ENCODE results near the gene NCKAP5. TPM values are rescaled to one million over a fixed set of nuclear protein-coding genes. Genes with fewer than 3 reads are reported as not detected.

Gene NCKAP5
- total RNA-seq, 1 experiment from 2014 or later: 3.2 TPM

- H3K9me3 ChIP-seq (ENCODE audit: low read length): no peaks in the 10 kb centered on the region
- CTCF ChIA-PET: no interaction called here
- H3K79me2 ChIP-seq (ENCODE audit: low read length): no peaks in the 10 kb centered on the region
- no peaks in the 10 kb centered on the region for H3K27me3 ChIP-seq (ENCODE audit: low read length)
- POLR2A ChIA-PET (ENCODE audit: unreplicated experiment): no interaction called here
- no peak overlapping the region for H2AFZ ChIP-seq (ENCODE audit: low read length)
- H4K20me1 ChIP-seq (ENCODE audit: low read length): no peaks in the 10 kb centered on the region
- peaks cover 11% of the 10 kb centered on the region; the same call in 1 of the 2 replicates for H3K4me1 ChIP-seq (ENCODE audit: insufficient read depth, low read length)
- BruUV-seq (replicated peaks): no TSS peak
- TF ChIP-seq CTCF (conservative IDR thresholded peaks at IDR 0.05; ENCODE audit: low read depth, low read length): no peak
- no peak overlapping the region for H3K4me3 ChIP-seq (ENCODE audit: low read length)
- H3K9me2 ChIP-seq (replicated peaks; ENCODE audit: low read length): no peaks in the 10 kb centered on the region
- H3F3A ChIP-seq (ENCODE audit: low read length, unreplicated experiment): no peaks in the 10 kb centered on the region
- no peaks in the 10 kb centered on the region for H3K36me3 ChIP-seq (ENCODE audit: low read depth, low read length)
- intact Hi-C loops (cut with micrococcal nuclease): no loop called here
- ATAC-seq (no peak), DNase-seq (no peak)
- H3K27ac ChIP-seq (ENCODE audit: low read length): no peak overlapping the region
- no peak overlapping the region for H3K9ac ChIP-seq (ENCODE audit: low read length)
- no peak overlapping the region for H3K4me2 ChIP-seq (ENCODE audit: low read length)
Observed at GRCh38 chr2:133515271-133515670, 53.0 kb downstream of the NCKAP5 start.

- CTCF ChIA-PET: no interaction called here
- POLR2A ChIA-PET (ENCODE audit: unreplicated experiment): no interaction called here
- H3K27ac ChIP-seq (ENCODE audit: low read length): no peak overlapping the region
- H2AFZ ChIP-seq (ENCODE audit: low read length): no peak overlapping the region
- H3F3A ChIP-seq (ENCODE audit: low read length, unreplicated experiment): no peaks in the 10 kb centered on the region
- peaks cover 18% of the 10 kb centered on the region for H3K4me1 ChIP-seq (ENCODE audit: insufficient read depth, low read length)
- no peaks in the 10 kb centered on the region for H4K20me1 ChIP-seq (ENCODE audit: low read length)
- no peaks in the 10 kb centered on the region for H3K9me2 ChIP-seq (replicated peaks; ENCODE audit: low read length)
- no TSS peak for BruUV-seq (replicated peaks)
- no peaks in the 10 kb centered on the region for H3K9me3 ChIP-seq (ENCODE audit: low read length)
- intact Hi-C loops (cut with micrococcal nuclease): no loop called here
- H3K36me3 ChIP-seq (ENCODE audit: low read depth, low read length): no peaks in the 10 kb centered on the region
- H3K27me3 ChIP-seq (ENCODE audit: low read length): no peaks in the 10 kb centered on the region
- no peaks in the 10 kb centered on the region for H3K79me2 ChIP-seq (ENCODE audit: low read length)
- ATAC-seq (no peak), DNase-seq (no peak)
- TF ChIP-seq EZH2 (IDR thresholded peaks at IDR 0.05; ENCODE audit: low read length, unreplicated experiment): no peak
- TF ChIP-seq CTCF (conservative IDR thresholded peaks at IDR 0.05; ENCODE audit: low read depth, low read length): no peak
- no peak for TF ChIP-seq EZH2phosphoT487 (IDR thresholded peaks at IDR 0.05; ENCODE audit: borderline replicate concordance, low read length)
- no peak overlapping the region for H3K4me3 ChIP-seq (ENCODE audit: low read length)
- no peak overlapping the region for H3K4me2 ChIP-seq (ENCODE audit: low read length)
- no peak overlapping the region for H3K9ac ChIP-seq (ENCODE audit: low read length)
Observed at GRCh38 chr2:133513893-133514292, 54.4 kb downstream of the NCKAP5 start.

GRCh38 chr2:133512121-133512520 is 56.1 kb downstream of the NCKAP5 start:
- intact Hi-C loops (cut with micrococcal nuclease): no loop called here
- no peaks in the 10 kb centered on the region for H3K36me3 ChIP-seq (ENCODE audit: low read depth, low read length)
- no peaks in the 10 kb centered on the region for H4K20me1 ChIP-seq (ENCODE audit: low read length)
- no peak overlapping the region for H3K4me3 ChIP-seq (ENCODE audit: low read length)
- no peak overlapping the region for H2AFZ ChIP-seq (ENCODE audit: low read length)
- CTCF ChIA-PET: no interaction called here
- H3K27me3 ChIP-seq (ENCODE audit: low read length): no peaks in the 10 kb centered on the region
- no peaks in the 10 kb centered on the region for H3F3A ChIP-seq (ENCODE audit: low read length, unreplicated experiment)
- peaks cover 18% of the 10 kb centered on the region for H3K4me1 ChIP-seq (ENCODE audit: insufficient read depth, low read length)
- H3K9me2 ChIP-seq (replicated peaks; ENCODE audit: low read length): no peaks in the 10 kb centered on the region
- H3K79me2 ChIP-seq (ENCODE audit: low read length): no peaks in the 10 kb centered on the region
- DNase-seq: no peak
- TF ChIP-seq CTCF (conservative IDR thresholded peaks at IDR 0.05; ENCODE audit: low read depth, low read length) (no peak), EZH2phosphoT487 (IDR thresholded peaks at IDR 0.05; ENCODE audit: borderline replicate concordance, low read length) (no peak), EZH2 (IDR thresholded peaks at IDR 0.05; ENCODE audit: low read length, unreplicated experiment) (no peak)
- H3K9me3 ChIP-seq (ENCODE audit: low read length): no peaks in the 10 kb centered on the region
- H3K27ac ChIP-seq (ENCODE audit: low read length): no peak overlapping the region
- POLR2A ChIA-PET (ENCODE audit: unreplicated experiment): no interaction called here
- no peak for ATAC-seq
- BruUV-seq (replicated peaks): no TSS peak
- H3K4me2 ChIP-seq (ENCODE audit: low read length): no peak overlapping the region
- no peak overlapping the region for H3K9ac ChIP-seq (ENCODE audit: low read length)

Data from PC-3 (cell line).